Gastrocnemius medialis (tissue), 4 donors: Measurements from ENCODE around the gene EVI5.

Experiments used
- POLR2A ChIP-seq, 2 donors: fragments of 450-650 bp; IDR thresholded peaks; one replicate each; pipeline ENCODE4 v1.6.1; 2017; ENCODE audit warnings: antibody characterized with exemption in 2 of 2, mild to moderate bottlenecking in 2 of 2, moderate library complexity in 2 of 2
- TF ChIP-seq, protein P1 (sequence below), 5 experiments: fragments of 450-650 bp in 3 of 5; fragments of 200-600 bp in 2 of 5; sonication (generic) in 2 of 5; IDR thresholded peaks in 4 of 5; conservative IDR thresholded peaks in 1 of 5; 1 replicate in 4 of 5; 2 replicates in 1 of 5; pipeline ENCODE4 v1.5.1; 2016 to 2019; ENCODE audit warnings: antibody characterized with exemption in 5 of 5, mild to moderate bottlenecking in 3 of 5, moderate library complexity in 3 of 5

DNA sequence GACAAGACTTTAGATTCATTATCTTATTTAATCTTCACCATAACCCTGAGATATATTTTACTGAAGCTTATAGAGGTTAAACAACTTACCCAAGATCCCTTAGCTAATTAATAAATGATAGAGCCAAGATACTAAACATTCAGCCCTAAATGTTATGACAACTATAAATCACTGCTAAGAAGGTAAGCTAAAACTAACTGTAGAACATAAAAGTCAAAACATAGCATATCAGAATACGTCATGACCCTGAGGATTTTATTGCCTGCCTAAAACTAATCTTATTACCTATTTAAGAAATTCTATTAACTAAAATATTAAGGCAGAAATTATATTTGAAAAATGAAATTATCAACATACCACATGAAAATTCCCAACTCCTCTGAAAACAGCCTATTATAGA lies 22.6 kb downstream of the EVI5 start:
- TF ChIP-seq, protein P1, sequence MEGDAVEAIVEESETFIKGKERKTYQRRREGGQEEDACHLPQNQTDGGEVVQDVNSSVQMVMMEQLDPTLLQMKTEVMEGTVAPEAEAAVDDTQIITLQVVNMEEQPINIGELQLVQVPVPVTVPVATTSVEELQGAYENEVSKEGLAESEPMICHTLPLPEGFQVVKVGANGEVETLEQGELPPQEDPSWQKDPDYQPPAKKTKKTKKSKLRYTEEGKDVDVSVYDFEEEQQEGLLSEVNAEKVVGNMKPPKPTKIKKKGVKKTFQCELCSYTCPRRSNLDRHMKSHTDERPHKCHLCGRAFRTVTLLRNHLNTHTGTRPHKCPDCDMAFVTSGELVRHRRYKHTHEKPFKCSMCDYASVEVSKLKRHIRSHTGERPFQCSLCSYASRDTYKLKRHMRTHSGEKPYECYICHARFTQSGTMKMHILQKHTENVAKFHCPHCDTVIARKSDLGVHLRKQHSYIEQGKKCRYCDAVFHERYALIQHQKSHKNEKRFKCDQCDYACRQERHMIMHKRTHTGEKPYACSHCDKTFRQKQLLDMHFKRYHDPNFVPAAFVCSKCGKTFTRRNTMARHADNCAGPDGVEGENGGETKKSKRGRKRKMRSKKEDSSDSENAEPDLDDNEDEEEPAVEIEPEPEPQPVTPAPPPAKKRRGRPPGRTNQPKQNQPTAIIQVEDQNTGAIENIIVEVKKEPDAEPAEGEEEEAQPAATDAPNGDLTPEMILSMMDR (IDR thresholded peaks at IDR 0.05 in 4 of 5, conservative IDR thresholded peaks at IDR 0.05 in 1 of 5): no peak
- TF ChIP-seq POLR2A (IDR thresholded peaks at IDR 0.05): no peak
